GM12801 (cell line): Measurements from ENCODE around the gene HIC1.

Experiments used
- TF ChIP-seq, protein P1 (sequence below): IDR thresholded peaks from one replicate; pipeline ENCODE4 v1.5.1; 2011; ENCODE audit warnings: control low read depth; ENCODE audit not compliant: insufficient read length; ENCODE audit errors: extremely low read depth

Gene HIC1

DNA sequence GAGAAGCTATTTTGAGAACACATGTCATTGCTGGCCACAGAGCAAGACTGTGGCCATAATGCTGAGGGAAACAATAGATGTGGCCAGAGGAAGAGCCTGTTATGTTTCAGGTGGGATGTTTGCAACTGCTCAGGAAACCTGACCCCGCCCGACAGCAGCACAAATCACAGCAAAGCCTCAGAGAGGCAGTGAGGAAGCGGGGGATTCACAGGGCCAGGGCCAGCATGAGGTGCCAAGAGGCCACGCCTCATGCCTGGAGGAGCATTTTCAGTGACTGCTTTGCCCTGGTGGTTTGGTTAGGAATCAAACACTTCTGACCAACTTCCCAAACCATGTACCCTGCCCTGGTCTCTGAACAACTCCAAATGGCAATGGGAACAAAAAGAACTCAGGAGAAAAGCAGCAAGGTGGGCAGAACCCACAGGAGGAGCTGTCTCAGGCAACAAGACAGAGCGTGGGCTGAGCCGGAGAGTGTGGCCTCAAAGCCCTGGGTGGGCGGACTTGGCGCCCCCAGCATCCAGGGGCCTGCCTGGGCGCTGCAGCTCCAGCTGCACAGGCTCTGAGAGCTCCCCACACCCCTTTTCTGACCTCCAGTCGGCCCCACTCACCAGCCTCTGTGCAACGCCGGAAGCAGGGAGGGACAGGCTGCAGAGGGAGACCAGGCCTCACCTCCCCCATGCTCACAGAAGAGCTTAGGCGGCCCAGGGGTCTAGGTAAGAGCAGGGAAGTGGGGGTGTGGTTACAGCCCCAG is 20.6 kb downstream of the HIC1 start:
- TF ChIP-seq, protein P1, sequence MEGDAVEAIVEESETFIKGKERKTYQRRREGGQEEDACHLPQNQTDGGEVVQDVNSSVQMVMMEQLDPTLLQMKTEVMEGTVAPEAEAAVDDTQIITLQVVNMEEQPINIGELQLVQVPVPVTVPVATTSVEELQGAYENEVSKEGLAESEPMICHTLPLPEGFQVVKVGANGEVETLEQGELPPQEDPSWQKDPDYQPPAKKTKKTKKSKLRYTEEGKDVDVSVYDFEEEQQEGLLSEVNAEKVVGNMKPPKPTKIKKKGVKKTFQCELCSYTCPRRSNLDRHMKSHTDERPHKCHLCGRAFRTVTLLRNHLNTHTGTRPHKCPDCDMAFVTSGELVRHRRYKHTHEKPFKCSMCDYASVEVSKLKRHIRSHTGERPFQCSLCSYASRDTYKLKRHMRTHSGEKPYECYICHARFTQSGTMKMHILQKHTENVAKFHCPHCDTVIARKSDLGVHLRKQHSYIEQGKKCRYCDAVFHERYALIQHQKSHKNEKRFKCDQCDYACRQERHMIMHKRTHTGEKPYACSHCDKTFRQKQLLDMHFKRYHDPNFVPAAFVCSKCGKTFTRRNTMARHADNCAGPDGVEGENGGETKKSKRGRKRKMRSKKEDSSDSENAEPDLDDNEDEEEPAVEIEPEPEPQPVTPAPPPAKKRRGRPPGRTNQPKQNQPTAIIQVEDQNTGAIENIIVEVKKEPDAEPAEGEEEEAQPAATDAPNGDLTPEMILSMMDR: no peak

DNA sequence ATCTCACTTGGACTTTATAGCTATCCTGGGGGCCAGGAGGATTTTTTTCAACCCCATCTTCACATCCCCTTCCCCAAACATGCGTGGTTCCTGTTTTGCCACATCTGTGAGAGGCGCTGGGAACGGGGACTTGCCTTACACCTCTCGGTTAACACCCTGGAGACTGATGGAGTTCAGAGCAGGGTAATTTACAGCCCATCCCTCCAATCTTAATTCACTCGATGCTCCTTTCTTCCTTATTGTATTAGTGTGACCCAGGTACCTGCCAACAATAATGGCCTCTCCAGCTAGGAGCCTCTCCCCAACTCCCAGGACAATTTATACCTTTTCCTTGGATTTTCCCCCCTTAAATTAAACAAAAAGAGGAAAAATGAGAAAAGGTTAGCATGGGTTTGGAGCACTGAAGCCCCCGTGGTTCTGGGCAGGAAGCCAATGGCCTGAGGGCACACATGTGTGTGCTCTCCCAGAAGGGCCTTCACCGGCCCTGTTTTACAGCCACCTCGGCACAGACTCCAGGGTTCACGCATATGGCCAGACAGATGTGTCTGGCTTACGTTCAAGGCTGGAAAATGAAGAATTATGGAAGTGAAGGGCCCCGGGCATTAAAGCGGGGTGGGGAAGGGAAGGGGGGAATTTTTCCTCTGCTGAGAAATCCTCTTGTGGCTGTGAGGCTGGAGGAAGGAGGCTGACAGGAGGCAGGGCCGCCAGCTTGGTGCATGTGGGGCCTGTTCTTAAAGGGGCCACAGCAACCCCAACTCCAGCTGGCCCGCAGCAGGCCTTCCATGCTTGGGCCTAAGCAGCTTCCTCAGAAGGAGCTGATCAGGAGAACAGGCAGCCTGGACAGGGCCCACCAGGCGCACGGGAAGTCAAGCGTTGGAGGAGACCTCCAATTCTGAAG is 21.4 kb downstream of the HIC1 start:
- TF ChIP-seq, protein P1: no peak

DNA sequence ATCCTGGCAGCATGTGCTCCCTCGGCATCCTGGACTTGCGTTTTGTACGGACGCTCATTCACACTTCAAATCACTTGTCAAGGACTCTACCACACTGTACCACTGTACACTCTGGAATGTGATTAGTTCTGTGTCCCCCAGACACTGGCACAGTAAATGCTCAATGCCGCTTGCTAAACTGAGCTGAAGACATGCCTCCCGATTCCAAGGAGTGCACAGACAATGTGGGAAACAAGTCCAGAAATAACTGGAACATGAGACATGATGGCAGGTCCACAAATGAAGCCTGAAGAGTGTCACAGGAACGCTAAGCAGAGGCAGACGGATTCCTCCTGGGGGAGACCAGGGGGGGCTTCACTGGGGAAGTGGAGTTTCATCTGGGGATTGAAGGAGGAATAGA is 22.1 kb downstream of the HIC1 start:
- TF ChIP-seq, protein P1: no peak

DNA sequence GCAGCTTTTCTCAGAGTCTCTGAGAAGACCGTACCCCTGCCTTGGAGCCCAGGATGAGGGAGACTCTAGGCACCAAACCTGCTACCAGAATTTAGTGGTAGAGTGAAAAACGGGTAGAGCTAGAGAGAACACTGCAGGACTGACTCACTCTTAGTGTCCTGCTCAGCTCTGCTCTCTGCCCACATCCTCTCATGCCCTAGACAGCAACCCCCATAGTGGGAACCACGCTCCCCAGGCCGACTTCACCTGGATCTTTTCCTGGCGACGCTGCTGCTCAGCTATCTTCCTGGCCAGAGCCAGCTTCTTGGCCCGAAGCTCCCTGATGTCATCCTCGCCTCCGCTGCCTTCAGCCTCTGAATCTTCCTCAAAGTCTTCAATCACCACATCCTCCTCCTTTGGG is 26.7 kb downstream of the HIC1 start:
- TF ChIP-seq, protein P1: no peak

DNA sequence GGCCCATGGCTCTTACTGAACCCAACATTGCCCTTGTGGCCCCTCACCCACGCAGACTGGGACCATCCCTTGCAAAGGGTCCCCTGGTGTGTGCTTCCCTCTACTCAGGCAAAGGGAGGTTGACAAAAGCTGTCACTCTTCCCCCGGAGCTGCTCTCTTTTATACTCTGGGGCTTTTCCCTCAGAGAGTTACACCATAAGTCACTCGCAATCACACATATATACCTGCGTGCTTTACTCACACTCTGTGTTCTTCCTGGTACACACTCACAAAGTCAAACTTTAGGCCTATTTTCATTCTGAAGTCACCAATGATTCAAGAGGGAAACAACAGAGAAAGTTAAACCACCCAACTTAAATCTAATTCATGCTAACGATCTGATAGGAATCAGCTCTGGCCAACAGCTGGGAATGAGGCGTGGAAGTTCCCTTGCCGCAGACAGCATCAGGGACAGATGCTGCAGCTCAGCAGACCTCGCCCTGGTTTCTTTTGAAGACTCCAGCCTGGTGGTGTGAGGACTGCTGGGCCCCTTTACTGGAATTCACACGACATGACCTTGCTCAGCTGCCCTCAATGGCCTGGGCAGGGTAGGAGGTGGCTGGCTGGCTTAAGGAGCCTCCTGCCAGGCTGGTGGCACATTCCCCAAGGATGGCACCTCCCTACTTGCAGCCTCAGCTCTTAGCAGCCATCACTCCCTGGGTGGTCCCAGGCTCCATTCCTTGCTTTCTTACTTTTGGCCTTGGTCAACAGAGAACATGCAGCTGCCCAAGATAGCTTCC is 27.3 kb downstream of the HIC1 start:
- TF ChIP-seq, protein P1: no peak

DNA sequence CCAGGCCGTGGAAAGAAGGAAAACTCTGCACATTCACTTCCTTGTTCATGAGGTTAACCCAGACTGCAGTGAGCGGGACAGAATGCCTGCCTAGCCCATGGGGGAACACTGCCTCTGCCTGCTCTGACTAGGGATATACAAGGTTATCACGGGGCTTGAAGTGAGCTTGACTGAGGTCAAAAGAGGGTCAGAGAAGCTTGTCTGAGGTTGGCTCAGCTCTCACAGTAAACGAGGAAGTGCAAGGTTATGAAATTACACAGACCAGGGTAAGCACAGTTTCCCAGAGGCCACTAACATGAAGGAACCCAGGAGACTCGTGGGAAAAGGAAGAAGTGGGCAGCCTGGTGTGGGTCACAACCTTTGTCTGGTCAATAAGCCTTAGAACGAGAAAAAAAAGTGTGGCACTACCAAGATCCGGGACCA is 28.7 kb downstream of the HIC1 start:
- TF ChIP-seq, protein P1: no peak
